K562 (cell line): ENCODE measurements around the gene TMOD2. TPM values are rescaled to one million over a fixed set of nuclear protein-coding genes. Genes with fewer than 3 reads are reported as not detected.

ENCODE experiments used
- BCL6 ChIP-seq: fragments of 250-450 bp; sonication (Bioruptor Pico); IDR thresholded peaks from 2 replicates; pipeline ENCODE4 v1.4.0; 2020
- CEBPG ChIP-seq, 3 experiments: fragments of 200-800 bp in 1 of 3; sonication (Bioruptor generic) in 1 of 3; sonication (generic) in 1 of 3; formaldehyde crosslinking in 1 of 3; IDR thresholded peaks in 2 of 3; conservative IDR thresholded peaks in 1 of 3; 2 replicates each; pipeline versions ENCODE4 v1.6.1 to v1.8.0; 2016 to 2022; ENCODE audit warnings: missing compliant biosample characterization in 2 of 3, missing genetic modification characterization in 2 of 3, mild to moderate bottlenecking in 1 of 3, missing genetic modification reagents in 1 of 3
- ETV5 ChIP-seq: sonication (generic); formaldehyde crosslinking; IDR thresholded peaks from 2 replicates; pipeline ENCODE4 v1.4.0; 2020; ENCODE audit warnings: low read depth, mild to moderate bottlenecking, missing genetic modification reagents
- FOSL1 ChIP-seq: fragments of 200-800 bp; sonication (Bioruptor generic); conservative IDR thresholded peaks from 2 replicates; pipeline ENCODE4 v1.6.1; 2016; ENCODE audit warnings: missing genetic modification characterization, missing compliant biosample characterization
- FOXJ2 ChIP-seq: fragments of 200-800 bp; sonication (Bioruptor generic); IDR thresholded peaks from 2 replicates; pipeline ENCODE4 v1.6.1; 2016; ENCODE audit warnings: missing genetic modification characterization, missing compliant biosample characterization
- HDAC3 ChIP-seq: fragments of 450-650 bp; IDR thresholded peaks from 2 replicates; pipeline ENCODE4 v1.6.1; 2018; ENCODE audit warnings: borderline replicate concordance, mild to moderate bottlenecking, moderate library complexity; ENCODE audit not compliant: partially characterized antibody
- HDGF ChIP-seq: fragments of 450-650 bp; IDR thresholded peaks from 2 replicates; pipeline ENCODE4 v1.6.1; 2016
- HNRNPLL ChIP-seq: fragments of 200-400 bp; formaldehyde crosslinking; IDR thresholded peaks from 2 replicates; pipeline ENCODE4 v1.6.1; 2017; ENCODE audit warnings: low read length, low read depth, mild to moderate bottlenecking; ENCODE audit not compliant: poor library complexity, severe bottlenecking
- HOMEZ ChIP-seq: fragments of 250-450 bp; sonication (Bioruptor Pico); IDR thresholded peaks from 2 replicates; pipeline ENCODE4 v1.4.0; 2020; ENCODE audit warnings: mild to moderate bottlenecking, moderate library complexity
- JUND ChIP-seq, 2 experiments: IDR thresholded peaks; 2 replicates in 1 of 2; 3 replicates in 1 of 2; pipeline ENCODE4 v1.6.1; 2011; ENCODE audit warnings: borderline replicate concordance in 2 of 2, low read depth in 2 of 2, low read length in 2 of 2, improper control_type of control experiment in 1 of 2, missing biosample characterization in 1 of 2, missing genetic modification characterization in 1 of 2, missing genetic modification reagents in 1 of 2
- NFYB ChIP-seq: IDR thresholded peaks from 2 replicates; pipeline ENCODE4 v1.6.1; 2011; ENCODE audit warnings: mild to moderate bottlenecking, moderate library complexity; ENCODE audit not compliant: insufficient read length; ENCODE audit errors: extremely low read depth
- PHF20 ChIP-seq: fragments of 450-650 bp; IDR thresholded peaks from 2 replicates; pipeline ENCODE4 v1.6.1; 2018; ENCODE audit not compliant: partially characterized antibody
- SMAD3 ChIP-seq: fragments of 450-650 bp; formaldehyde crosslinking; conservative IDR thresholded peaks from 2 replicates; pipeline ENCODE4 v1.4.0; 2020; ENCODE audit warnings: mild to moderate bottlenecking
- ZFPM2 ChIP-seq: fragments of 250-450 bp; sonication (Bioruptor Pico); IDR thresholded peaks from 2 replicates; pipeline ENCODE4 v1.5.1; 2022; ENCODE audit warnings: mild to moderate bottlenecking
- ZHX1 ChIP-seq: fragments of 150-350 bp; conservative IDR thresholded peaks from 2 replicates; pipeline ENCODE4 v1.6.1; 2014; ENCODE audit warnings: low read length
- ZKSCAN8 ChIP-seq: fragments of 200-800 bp; sonication (Bioruptor generic); IDR thresholded peaks from 2 replicates; pipeline ENCODE4 v1.6.1; 2016; ENCODE audit warnings: missing genetic modification characterization, missing compliant biosample characterization
- ZNF77 ChIP-seq: fragments of 250-450 bp; sonication (Bioruptor Pico); IDR thresholded peaks from 2 replicates; pipeline ENCODE4 v1.5.0; 2020
- polyA plus RNA-seq, 8 experiments: library from polyadenylated mRNA; depleted of rRNA in 4 of 8; stranded (reverse) in 5 of 8; unstranded in 3 of 8; fragments of >200 nt; fragmentation: Nextera tagmentation in 2 of 8; fragmentation: Illumina TruSeq in 1 of 8; extraction: Ambion mirVana in 2 of 8; extraction: Trizol in 1 of 8; gene quantifications; 2 replicates each; pipeline versions ENCODE4 v1.2.1 to v1.2.3, GENCODE V29; 2011 to 2014; ENCODE audit warnings: inconsistent platforms in 1 of 8, missing spikeins in 1 of 8
- total RNA-seq, 7 experiments: library from RNA; depleted of rRNA in 6 of 7; stranded (reverse); fragments of >200 nt in 6 of 7; fragmentation: Illumina TruSeq in 2 of 7; extraction: Trizol in 2 of 7; gene quantifications; 2 replicates each; pipeline versions ENCODE4 v1.2.1 to v1.2.3, GENCODE V29; 2011 to 2021; ENCODE audit warnings: low replicate concordance in 1 of 7
- TF ChIP-seq, protein P1 (sequence below): sonication (generic); IDR thresholded peaks from 2 replicates; pipeline ENCODE4 v1.6.1; 2016
- TF ChIP-seq, protein P2 (sequence below), 3 experiments: IDR thresholded peaks in 2 of 3; conservative IDR thresholded peaks in 1 of 3; 2 replicates each; pipeline ENCODE4 v1.5.1; 2011 to 2012; ENCODE audit warnings: low read length in 3 of 3, mild to moderate bottlenecking in 3 of 3, control low read depth in 2 of 3, improper control_type of control experiment in 1 of 3, inconsistent platforms in 1 of 3, low read depth in 1 of 3, mixed read lengths in 1 of 3, moderate library complexity in 1 of 3; ENCODE audit not compliant: insufficient read depth in 2 of 3

TMOD2 gene
- total and polyA plus RNA-seq, 9 of the 15 experiments (the other 6 are each of a cell fraction or from before 2014, with no cell fraction given) = 0.49 to 3.8 (median 3.0) TPM

DNA sequence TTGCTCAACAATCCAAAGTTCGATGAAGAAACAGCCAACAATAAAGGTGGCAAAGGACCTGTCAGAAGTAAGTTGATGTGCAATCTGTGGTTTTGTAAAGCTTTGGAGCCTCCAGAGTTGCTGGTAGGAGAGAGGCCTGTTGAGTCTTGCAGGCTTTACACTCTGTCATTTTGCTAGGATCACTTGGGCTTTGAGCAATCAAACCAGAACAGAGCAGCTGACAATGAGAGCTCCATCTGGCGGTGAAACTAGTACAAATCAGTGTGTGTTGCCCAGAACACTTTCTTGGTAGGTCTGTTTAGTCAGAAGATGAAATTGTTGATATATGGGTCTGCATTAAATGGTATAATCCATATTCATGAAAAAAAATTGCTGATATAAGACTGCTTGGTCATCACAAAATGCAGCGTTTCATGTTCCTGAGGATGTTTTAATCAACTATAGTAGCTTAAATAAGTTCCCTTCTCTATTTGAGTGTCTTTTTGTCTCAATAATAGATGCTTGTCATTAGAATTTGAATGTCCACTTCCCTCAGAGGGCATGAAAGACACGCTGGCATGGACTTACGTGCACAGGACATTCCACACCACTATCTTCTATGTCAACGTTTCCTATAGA lies 25.7 kb downstream of the TMOD2 start (continued):
- TF ChIP-seq FOSL1 (0 out of 2 replicates have a peak, but pooled peaks have one; percentile 29), PHF20 (no peak), ZHX1 (no peak), NFYB (no peak), ZNF77 (CRISPR knock-in tag) (no peak), FOXJ2 (no peak), JUND (IDR thresholded peaks at IDR 0.05; ENCODE audit: borderline replicate concordance, low read depth, low read length) (peak; percentile 28; the same call in 1 of the 2 replicates), JUND (tag; IDR thresholded peaks at IDR 0.05; ENCODE audit: borderline replicate concordance, low read depth, low read length) (no peak), HDAC3 (no peak), HOMEZ (CRISPR knock-in tag) (no peak), HDGF (peak; percentile 65; the same call in 1 of the 2 replicates), ZFPM2 (CRISPR knock-in tag) (no peak), SMAD3 (CRISPR knock-in tag) (no peak), HNRNPLL (no peak), ETV5 (CRISPR knock-in tag) (no peak), BCL6 (no peak), CEBPG (CRISPR knock-in tag; IDR thresholded peaks at IDR 0.05) (no peak; the same call in 1 of the 2 replicates), CEBPG (tag; conservative IDR thresholded peaks at IDR 0.05 in 1 of 2, IDR thresholded peaks at IDR 0.05 in 1 of 2) (peak; percentile 39 to 67; a peak in 2 of 4 replicates), ZKSCAN8 (CRISPR knock-in tag) (no peak)
- TF ChIP-seq, protein P1, sequence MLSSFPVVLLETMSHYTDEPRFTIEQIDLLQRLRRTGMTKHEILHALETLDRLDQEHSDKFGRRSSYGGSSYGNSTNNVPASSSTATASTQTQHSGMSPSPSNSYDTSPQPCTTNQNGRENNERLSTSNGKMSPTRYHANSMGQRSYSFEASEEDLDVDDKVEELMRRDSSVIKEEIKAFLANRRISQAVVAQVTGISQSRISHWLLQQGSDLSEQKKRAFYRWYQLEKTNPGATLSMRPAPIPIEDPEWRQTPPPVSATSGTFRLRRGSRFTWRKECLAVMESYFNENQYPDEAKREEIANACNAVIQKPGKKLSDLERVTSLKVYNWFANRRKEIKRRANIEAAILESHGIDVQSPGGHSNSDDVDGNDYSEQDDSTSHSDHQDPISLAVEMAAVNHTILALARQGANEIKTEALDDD = 0 out of 2 replicates have a peak, but pooled peaks have one; percentile 24
- TF ChIP-seq, protein P2, sequence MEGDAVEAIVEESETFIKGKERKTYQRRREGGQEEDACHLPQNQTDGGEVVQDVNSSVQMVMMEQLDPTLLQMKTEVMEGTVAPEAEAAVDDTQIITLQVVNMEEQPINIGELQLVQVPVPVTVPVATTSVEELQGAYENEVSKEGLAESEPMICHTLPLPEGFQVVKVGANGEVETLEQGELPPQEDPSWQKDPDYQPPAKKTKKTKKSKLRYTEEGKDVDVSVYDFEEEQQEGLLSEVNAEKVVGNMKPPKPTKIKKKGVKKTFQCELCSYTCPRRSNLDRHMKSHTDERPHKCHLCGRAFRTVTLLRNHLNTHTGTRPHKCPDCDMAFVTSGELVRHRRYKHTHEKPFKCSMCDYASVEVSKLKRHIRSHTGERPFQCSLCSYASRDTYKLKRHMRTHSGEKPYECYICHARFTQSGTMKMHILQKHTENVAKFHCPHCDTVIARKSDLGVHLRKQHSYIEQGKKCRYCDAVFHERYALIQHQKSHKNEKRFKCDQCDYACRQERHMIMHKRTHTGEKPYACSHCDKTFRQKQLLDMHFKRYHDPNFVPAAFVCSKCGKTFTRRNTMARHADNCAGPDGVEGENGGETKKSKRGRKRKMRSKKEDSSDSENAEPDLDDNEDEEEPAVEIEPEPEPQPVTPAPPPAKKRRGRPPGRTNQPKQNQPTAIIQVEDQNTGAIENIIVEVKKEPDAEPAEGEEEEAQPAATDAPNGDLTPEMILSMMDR (IDR thresholded peaks at IDR 0.05 in 2 of 3, conservative IDR thresholded peaks at IDR 0.05 in 1 of 3; ENCODE audit: insufficient read depth in 2 of 3, low read depth in 1 of 3, low read length in 3 of 3) = peak; percentile 74 to 81 (median 80)
